Measurements from ENCODE around the gene TPM3. TPM values are rescaled to one million over a fixed set of nuclear protein-coding genes. Genes with fewer than 3 reads are reported as not detected.
A peak's percentile ranks its signal among the peaks of the same experiment; 100 is the strongest.
"Not testable (repeated sequence)": the region's sequence is repeated elsewhere in the genome, so short reads cannot be mapped to it uniquely, and the experiment has no call there.

The TPM3 gene
- 100 to 1,000 TPM; 654 to 664 TPM for total RNA-seq

DNA sequence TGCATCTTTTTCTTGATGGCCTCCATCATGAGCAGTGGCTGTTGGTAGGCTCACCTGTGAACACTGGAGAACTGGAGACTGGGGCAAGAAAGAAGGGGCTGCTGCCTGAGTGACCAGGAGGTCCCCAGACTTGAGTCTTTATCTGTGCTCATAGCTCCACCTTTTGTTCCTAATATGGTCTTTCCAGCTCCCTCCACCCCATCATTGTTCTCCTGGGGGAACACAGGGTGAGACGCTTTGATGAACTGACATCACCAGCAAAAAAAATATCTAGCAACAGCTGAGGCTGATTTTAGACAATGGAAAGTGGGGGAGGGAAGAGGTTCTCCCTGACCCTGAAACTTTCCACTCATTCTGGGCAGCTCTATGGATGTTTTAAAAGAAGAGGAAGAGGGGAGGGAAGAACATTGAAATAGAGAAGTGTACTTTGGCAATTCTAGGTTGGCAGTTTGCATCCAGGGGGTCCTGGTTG lies at the start of gene TPM3:
TPM3 (minus strand) TSS at position 111 of the 472 bp plus-strand sequence; CDS start at position 29, 82 bp downstream.
- H3K36me3 Mint-ChIP-seq, result no peaks in the 10 kb centered on the region
- POLR2A ChIA-PET, result interaction anchor here (1.0 kb wide), 1 partner anchor 74 kb away, joined by 3 read pairs; no protein-coding TSS in a partner anchor
- H3K4me3 Mint-ChIP-seq, result no peak within 1 kb of the TSS
- DNase-seq (no peak), ATAC-seq (ENCODE audit: low read depth) (no peak)
- H3K9me3 Mint-ChIP-seq, result no peaks in the 10 kb centered on the region
- no peak within 1 kb of the TSS for H3K27ac Mint-ChIP-seq
- H3K27me3 Mint-ChIP-seq, result peaks cover 36% of the 10 kb centered on the region
- H3K4me1 Mint-ChIP-seq, result peaks cover 5% of the 10 kb centered on the region

DNA sequence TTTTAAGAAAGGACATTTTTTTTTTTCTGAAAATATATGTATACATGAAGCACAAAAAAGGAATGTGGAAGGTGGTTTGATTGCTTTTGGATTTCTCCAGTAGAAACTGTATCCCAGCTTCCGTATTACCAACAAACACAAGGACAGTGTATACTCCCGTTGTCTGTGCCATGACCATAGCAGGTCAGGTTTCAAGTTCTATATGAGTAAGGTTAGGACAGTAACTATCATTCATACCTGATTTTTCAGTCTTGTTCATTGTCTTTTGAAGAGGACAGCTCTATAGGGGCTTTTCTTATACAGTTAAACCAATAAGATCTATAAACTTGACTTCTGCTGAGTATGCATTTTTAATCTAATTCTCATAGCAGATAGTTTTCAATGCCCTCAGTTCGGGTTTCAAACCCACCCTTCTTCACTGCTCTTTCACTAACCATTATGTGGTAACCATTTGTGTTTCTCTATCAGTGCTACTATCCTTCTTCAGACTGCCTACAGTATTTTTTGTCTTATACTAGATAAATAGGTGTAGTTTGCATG lies 48.5 kb upstream of the TPM3 start:
- Mint-ChIP-seq H3K4me1 (peaks cover 14% of the 10 kb centered on the region), H3K9me3 (no peaks in the 10 kb centered on the region), H3K4me3 (no peak overlapping the region), H3K27ac (no peak overlapping the region), H3K27me3 (no peaks in the 10 kb centered on the region), H3K36me3 (peaks cover 55% of the 10 kb centered on the region)
- ATAC-seq (ENCODE audit: low read depth) (no peak), DNase-seq (no peak)
- POLR2A ChIA-PET, result interaction anchor here (0.7 kb wide), 1 partner anchor 64 kb away, joined by 6 read pairs; no protein-coding TSS in a partner anchor

DNA sequence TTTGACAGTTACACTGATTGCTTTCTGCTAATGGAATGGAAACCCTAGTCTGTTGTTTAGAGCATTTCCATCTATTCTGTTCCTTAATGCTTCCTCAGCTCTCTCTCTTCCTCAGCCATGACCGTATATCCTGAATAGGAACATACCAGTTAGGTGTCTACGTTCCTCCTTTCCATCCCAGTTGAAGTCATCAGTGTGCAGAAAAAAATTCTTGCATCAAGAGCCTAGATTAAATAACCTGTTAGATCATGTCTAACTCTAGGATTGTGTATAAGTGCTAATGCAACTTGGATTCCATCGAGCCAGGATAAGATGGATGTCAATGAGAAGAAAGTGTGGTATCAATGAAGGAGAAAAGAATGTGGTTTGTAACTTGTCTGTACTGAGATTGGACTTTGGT lies 47.6 kb upstream of the TPM3 start:
- no peak overlapping the region for H3K4me3 Mint-ChIP-seq
- H3K36me3 Mint-ChIP-seq, result peaks cover 52% of the 10 kb centered on the region
- H3K27ac Mint-ChIP-seq, result no peak overlapping the region
- POLR2A ChIA-PET, result interaction anchor here (0.7 kb wide), 1 partner anchor 26 kb away, joined by 3 read pairs; no protein-coding TSS in a partner anchor
- DNase-seq (no peak), ATAC-seq (ENCODE audit: low read depth) (no peak)
- H3K4me1 Mint-ChIP-seq, result peaks cover 14% of the 10 kb centered on the region
- H3K9me3 Mint-ChIP-seq, result no peaks in the 10 kb centered on the region
- no peaks in the 10 kb centered on the region for H3K27me3 Mint-ChIP-seq

DNA sequence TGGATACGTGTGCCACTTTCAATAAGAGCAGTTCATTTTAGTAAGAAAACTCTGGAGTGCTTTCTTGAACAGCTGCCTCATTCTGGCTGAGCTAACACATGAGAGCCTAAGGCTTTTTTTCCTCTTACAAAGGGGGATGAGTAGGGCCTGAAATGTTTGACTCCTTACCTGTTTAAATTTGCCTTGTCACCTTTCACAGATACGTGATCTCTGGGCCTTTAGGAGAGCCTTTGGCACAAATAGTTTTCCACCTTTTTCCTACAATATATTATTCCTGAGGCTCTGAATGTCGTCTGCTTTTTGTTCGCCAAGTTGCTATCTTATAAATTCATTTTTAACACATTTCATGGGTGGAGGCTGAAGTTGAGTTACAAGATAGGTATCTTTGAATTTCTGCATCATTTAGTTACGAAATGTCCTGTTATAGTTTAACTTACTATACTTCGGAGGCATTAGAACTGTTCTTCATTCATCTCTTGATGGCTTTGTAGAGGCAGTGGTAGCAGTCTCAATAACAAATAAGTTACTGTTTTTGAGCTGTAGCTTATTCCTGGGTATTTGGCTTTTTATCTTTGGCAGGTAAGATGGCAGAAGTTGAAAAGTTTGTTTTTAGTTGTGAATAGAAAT lies 46.1 kb upstream of the TPM3 start:
- POLR2A ChIA-PET, result no interaction called here
- Mint-ChIP-seq H3K27ac (no peak overlapping the region), H3K4me3 (no peak overlapping the region), H3K9me3 (no peaks in the 10 kb centered on the region), H3K36me3 (peaks cover 45% of the 10 kb centered on the region), H3K27me3 (no peaks in the 10 kb centered on the region), H3K4me1 (peaks cover 14% of the 10 kb centered on the region)
- DNase-seq (no peak), ATAC-seq (ENCODE audit: low read depth) (no peak)

DNA sequence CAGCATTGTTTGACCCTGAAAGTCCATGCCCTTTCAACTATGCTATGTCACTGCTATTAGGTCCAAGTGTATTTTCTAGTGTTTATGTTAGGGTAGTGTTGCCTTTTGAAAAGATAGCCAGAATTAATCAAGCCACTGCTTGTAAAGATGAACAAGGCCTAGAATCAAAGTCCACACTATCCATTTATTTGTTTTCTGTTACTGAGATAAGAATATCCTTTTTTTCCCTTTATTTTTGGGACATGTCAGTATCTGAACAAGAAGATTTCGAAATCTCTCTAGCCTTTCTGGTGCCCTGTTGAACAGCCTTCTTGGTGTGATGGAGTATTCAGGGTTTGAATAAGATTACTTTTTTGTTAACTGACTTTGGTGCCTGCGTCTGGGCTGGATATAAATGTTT lies 45.5 kb upstream of the TPM3 start:
- Mint-ChIP-seq H3K9me3 (no peaks in the 10 kb centered on the region), H3K4me1 (peaks cover 14% of the 10 kb centered on the region), H3K27me3 (no peaks in the 10 kb centered on the region), H3K4me3 (no peak overlapping the region), H3K36me3 (peaks cover 40% of the 10 kb centered on the region), H3K27ac (no peak overlapping the region)
- DNase-seq (no peak), ATAC-seq (ENCODE audit: low read depth) (no peak)
- POLR2A ChIA-PET, result no interaction called here

DNA sequence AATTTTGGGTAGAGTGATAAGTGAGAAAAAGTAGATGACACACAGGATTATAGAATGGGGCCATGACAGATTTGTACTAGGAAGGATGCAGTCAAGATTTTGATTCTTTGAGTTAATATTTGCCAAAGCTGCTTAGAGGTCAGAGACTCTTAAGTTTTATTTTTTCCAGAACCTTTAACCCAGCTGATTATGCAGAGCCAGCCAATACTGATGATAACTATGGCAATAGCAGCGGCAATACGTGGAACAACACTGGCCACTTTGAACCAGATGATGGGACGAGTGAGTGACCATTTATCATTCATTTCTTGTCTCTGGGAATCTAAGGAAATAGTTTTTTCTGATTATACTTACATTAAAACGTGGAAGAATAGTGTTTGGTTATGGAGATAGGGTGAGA lies 45.0 kb upstream of the TPM3 start:
- POLR2A ChIA-PET, result no interaction called here

DNA sequence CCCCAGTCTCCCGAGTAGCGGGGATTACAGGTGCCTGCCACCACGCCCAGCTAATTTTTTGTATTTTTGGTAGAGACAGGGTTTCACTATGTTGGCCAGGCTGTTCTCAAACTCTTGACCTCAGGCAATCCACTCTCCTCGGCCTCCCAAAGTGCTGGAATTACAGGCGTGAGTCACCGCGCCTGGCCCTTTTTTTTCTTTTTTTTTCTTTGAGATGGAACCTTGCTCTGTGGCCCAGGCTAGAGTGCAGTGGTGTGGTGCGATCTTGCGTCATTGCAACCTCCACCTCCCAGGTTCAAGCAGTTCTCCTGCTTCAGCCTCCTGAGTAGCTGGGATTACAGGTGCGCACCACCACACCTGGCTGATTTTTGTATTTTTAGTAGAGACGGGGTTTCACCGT lies 41.2 kb upstream of the TPM3 start:
- POLR2A ChIA-PET; ATAC-seq (ENCODE audit: low read depth); H3K4me3 Mint-ChIP-seq; H3K9me3 Mint-ChIP-seq; H3K27ac Mint-ChIP-seq; DNase-seq; H3K27me3 Mint-ChIP-seq; H3K4me1 Mint-ChIP-seq: not testable (repeated sequence)
- H3K36me3 Mint-ChIP-seq, result peaks cover 43% of the 10 kb centered on the region

More for the DNA sequence above, 45.0 kb upstream of the TPM3 start:
- no peaks in the 10 kb centered on the region for H3K27me3 Mint-ChIP-seq
- H3K27ac Mint-ChIP-seq, result no peak overlapping the region
- H3K4me1 Mint-ChIP-seq, result peaks cover 14% of the 10 kb centered on the region
- ATAC-seq (ENCODE audit: low read depth), result no peak
- no peaks in the 10 kb centered on the region for H3K9me3 Mint-ChIP-seq
- DNase-seq, result no peak
- peaks cover 38% of the 10 kb centered on the region for H3K36me3 Mint-ChIP-seq
- H3K4me3 Mint-ChIP-seq, result no peak overlapping the region

DNA sequence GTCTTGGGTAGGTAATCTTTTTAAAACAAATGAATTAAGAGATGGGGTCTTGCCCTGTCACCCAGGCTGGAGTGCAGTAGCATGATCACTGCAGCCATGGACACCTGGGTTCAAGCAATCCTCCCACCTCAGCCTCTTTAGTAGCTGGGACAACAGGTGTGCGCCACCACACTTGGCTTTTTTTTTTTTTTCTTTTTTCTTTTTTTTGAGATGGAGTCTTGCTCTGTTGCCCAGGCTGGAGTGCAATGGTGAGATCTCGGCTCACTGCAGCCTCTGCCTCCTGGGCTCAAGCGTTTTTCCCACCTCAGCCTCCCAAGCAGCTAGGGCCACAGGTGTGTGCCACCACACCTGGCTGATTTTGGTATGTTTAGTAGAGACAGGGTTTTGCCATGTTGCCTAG lies 39.2 kb upstream of the TPM3 start:
- H3K4me1 Mint-ChIP-seq; H3K4me3 Mint-ChIP-seq; ATAC-seq (ENCODE audit: low read depth); H3K9me3 Mint-ChIP-seq; DNase-seq; H3K27me3 Mint-ChIP-seq; H3K27ac Mint-ChIP-seq; POLR2A ChIA-PET: not testable (repeated sequence)
- H3K36me3 Mint-ChIP-seq, result peaks cover 49% of the 10 kb centered on the region

DNA sequence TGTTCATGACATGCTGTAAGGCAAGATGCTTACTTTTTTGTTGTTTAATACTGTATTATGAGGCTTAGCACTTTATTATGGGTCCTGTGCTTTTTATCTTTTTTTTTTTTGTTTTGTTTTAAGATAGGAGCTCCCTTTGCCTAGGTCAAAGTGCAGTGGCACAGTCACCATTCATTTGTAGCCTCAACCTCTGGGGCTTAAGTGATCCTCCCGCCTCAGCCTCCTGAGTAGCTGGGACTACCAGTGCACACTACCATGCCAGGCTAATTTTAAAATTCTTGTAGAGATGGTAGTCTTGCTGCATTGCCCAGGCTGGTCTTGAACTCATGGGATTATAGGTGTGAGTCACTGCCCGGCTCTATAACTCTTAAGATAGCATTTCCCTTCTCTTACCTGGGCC lies 33.5 kb upstream of the TPM3 start:
- POLR2A ChIA-PET, result interaction anchor here (0.6 kb wide), 1 partner anchor 111 kb away, joined by 3 read pairs; no protein-coding TSS in a partner anchor
- H3K4me1 Mint-ChIP-seq, result peaks cover 37% of the 10 kb centered on the region
- H3K4me3 Mint-ChIP-seq, result no peak overlapping the region
- no peaks in the 10 kb centered on the region for H3K27me3 Mint-ChIP-seq
- peaks cover 43% of the 10 kb centered on the region for H3K36me3 Mint-ChIP-seq
- peaks cover 2% of the 10 kb centered on the region for H3K9me3 Mint-ChIP-seq
- ATAC-seq (ENCODE audit: low read depth), result no peak
- DNase-seq, result no peak
- H3K27ac Mint-ChIP-seq, result no peak overlapping the region

DNA sequence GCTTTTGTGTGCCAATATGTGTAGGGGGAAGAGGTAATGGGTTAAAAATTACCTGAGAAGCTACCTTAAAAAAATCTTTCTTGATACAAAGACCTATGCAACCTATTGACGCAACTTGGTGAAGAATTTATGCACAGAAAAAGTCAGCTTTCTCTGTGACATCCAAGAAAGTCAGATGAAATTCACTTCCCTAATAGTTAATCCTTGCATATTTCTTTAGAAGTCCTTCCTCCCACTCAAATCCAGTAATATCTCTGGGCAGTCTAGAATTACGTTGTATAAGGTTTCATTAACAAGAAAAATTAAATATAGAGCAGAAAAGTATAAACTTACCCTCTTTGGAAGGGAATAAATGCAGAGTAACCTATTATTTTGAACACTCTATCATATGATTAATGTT lies 31.7 kb upstream of the TPM3 start:
- DNase-seq, result no peak
- no peak overlapping the region for H3K27ac Mint-ChIP-seq
- H3K4me3 Mint-ChIP-seq, result peak overlapping the region; percentile 7
- no peak for ATAC-seq (ENCODE audit: low read depth)
- H3K27me3 Mint-ChIP-seq, result no peaks in the 10 kb centered on the region
- POLR2A ChIA-PET, result no interaction called here
- H3K4me1 Mint-ChIP-seq, result peaks cover 46% of the 10 kb centered on the region
- peaks cover 2% of the 10 kb centered on the region for H3K9me3 Mint-ChIP-seq
- H3K36me3 Mint-ChIP-seq, result peaks cover 48% of the 10 kb centered on the region

DNA sequence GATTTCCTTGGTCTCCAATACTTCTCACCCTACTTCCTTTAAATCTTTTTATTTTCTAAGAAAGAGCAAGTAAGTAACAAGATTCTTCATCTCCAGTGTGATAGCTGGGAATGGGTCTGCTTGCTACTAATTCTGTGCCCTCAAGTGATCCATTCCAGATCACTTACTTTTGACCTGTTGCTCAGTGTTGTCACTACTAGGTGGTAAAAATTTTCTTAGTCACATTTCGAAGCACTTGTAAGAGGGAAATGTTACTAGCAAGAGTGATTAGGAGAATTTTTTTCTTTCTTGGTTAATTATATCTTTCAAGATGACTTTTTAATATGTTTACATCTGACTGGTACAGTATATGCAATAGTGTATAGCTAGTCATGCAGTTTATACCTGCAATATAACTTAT lies 31.0 kb upstream of the TPM3 start:
- Mint-ChIP-seq H3K4me1 (peaks cover 53% of the 10 kb centered on the region), H3K4me3 (peak overlapping the region; percentile 88), H3K36me3 (peaks cover 52% of the 10 kb centered on the region), H3K27me3 (no peaks in the 10 kb centered on the region), H3K9me3 (peaks cover 2% of the 10 kb centered on the region), H3K27ac (peak overlapping the region; percentile 57)
- DNase-seq, result no peak
- POLR2A ChIA-PET, result no interaction called here
- no peak for ATAC-seq (ENCODE audit: low read depth)

DNA sequence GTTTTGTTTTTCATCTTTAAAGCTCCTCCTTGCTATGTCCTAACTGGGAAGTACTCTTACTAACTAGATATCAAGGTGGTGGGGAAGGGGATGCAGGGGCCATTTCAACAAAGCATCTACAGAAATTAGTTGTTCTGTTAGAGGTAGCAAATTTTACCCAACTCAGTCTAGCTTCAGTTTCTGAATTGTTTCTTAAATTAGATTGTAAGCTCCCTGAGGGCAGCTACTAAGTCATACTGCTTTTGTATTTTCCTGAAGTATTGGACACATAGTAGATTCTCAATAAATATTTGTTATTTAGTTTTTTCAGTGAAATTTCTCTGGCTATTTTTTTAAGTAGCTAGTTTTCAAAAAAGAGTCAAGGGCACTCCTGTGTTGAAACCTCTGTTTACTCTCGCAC lies 30.6 kb upstream of the TPM3 start:
- peak overlapping the region; percentile 88 for H3K4me3 Mint-ChIP-seq
- peak overlapping the region; percentile 95 for H3K27ac Mint-ChIP-seq
- DNase-seq (no peak), ATAC-seq (ENCODE audit: low read depth) (no peak)
- no peaks in the 10 kb centered on the region for H3K27me3 Mint-ChIP-seq
- POLR2A ChIA-PET, result interaction anchor here (2.9 kb wide), 1 partner anchor 232 kb away, joined by 15 read pairs; the partner anchor contains the start of gene RPS27
- peaks cover 57% of the 10 kb centered on the region for H3K4me1 Mint-ChIP-seq
- peaks cover 2% of the 10 kb centered on the region for H3K9me3 Mint-ChIP-seq
- H3K36me3 Mint-ChIP-seq, result peaks cover 52% of the 10 kb centered on the region

DNA sequence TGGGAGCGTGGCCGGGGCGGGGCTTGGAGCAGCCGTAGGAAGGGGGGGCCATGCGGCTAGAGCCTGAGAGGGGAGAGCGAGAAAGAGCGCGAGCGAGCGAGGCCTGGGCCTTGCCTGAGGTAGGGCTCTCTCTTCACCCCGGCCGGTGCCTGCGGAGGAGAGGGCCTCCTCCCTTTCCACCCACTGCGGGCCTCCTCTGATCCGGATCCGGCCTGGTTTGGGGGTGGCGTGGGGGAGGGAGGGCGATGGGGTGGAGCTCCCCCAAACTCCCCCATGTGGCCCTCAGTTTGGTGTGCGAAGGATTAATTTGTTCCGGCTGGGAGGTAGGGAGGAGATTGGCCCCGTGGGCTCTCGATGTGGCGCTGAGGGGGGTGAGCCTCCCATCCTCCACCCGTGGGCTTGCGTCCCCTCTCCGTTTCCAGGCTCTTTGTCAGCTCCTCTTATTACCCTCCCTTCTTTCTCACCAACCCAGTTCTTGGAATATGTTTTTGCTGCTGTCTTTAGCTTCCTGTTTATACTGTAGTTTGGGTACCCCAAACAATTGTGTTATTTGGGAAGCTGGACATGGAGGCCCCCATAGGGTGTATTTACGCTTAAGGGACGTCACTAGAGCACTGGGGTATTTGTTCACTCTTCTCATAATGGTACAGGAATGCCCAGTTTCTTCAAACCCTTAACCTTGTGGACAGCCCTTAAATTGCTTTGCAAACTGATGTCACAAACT lies 29.5 kb upstream of the TPM3 start:
- H3K4me3 Mint-ChIP-seq, result peak overlapping the region; percentile 88
- H3K4me1 Mint-ChIP-seq, result peaks cover 58% of the 10 kb centered on the region
- peak; percentile 37 for ATAC-seq (ENCODE audit: low read depth)
- H3K9me3 Mint-ChIP-seq, result peaks cover 2% of the 10 kb centered on the region
- DNase-seq, result peak; percentile 80
- H3K27me3 Mint-ChIP-seq, result no peaks in the 10 kb centered on the region
- POLR2A ChIA-PET, result interaction anchor here (0.6 to 2.9 kb wide), 10 partner anchors 20 to 231 kb away, joined by 3 to 21 read pairs (median 4); partner anchors contain the start of genes HAX1 and RPS27
- H3K27ac Mint-ChIP-seq, result peak overlapping the region; percentile 95
- H3K36me3 Mint-ChIP-seq, result peaks cover 47% of the 10 kb centered on the region

Measured in activated naive CD8-positive, alpha-beta T cell treated with anti-CD3 and anti-CD28 coated beads, Interleukin-2, amount 10 ng/mL, durations not matched to agents 7 days and 5 days (primary cell).